ENCODE data around the gene SV2C. TPM values are rescaled to one million over a fixed set of nuclear protein-coding genes. Genes with fewer than 3 reads are reported as not detected.

Gene SV2C
- polyA plus RNA-seq, 3 donors: 0.01 to 0.02 TPM; not detected in 1

GRCh38 chr5:76230711-76231285, 147.6 kb downstream of the SV2C start:
- Histone ChIP-seq H3K9ac (ENCODE audit: insufficient read depth, low read length, poor library complexity, severe bottlenecking) (no peak overlapping the region), H3K36me3 (replicated peaks in 1 of 2; ENCODE audit: control insufficient read depth in 1 of 2, insufficient read depth in 2 of 2, low read length in 2 of 2) (no peaks in the 10 kb centered on the region), H3K4me3 (replicated peaks in 1 of 3; ENCODE audit: low read depth in 2 of 3, low read length in 3 of 3) (no peak overlapping the region), H3K9me3 (replicated peaks in 1 of 2; ENCODE audit: control insufficient read depth in 1 of 2, insufficient read depth in 1 of 2, low read length in 2 of 2) (no peaks in the 10 kb centered on the region), H2AFZ (ENCODE audit: insufficient read depth, low read depth, low read length, poor library complexity, severe bottlenecking) (no peak overlapping the region), H4K20me1 (ENCODE audit: insufficient read depth, low read length) (no peaks in the 10 kb centered on the region), H3K79me2 (ENCODE audit: insufficient read depth, low read length) (no peaks in the 10 kb centered on the region), H3K4me1 (ENCODE audit: control insufficient read depth in 1 of 2, insufficient read depth in 2 of 2, low read length in 2 of 2) (no peaks in the 10 kb centered on the region), H3K27ac (ENCODE audit: low read depth in 1 of 2, low read length in 2 of 2) (no peak overlapping the region), H3K4me2 (replicated peaks; ENCODE audit: extremely low read depth, low read length, poor library complexity, severe bottlenecking) (no peak overlapping the region), H3K27me3 (ENCODE audit: control insufficient read depth in 2 of 2, insufficient read depth in 2 of 2, low read length in 2 of 2) (no peaks in the 10 kb centered on the region)
- Mint-ChIP-seq H3K4me3 (no peak overlapping the region), H3K9me3 (peaks cover 0 to 2% (median 0%) of the 10 kb centered on the region in 7 donors), H3K27me3 (ENCODE audit: low read depth in 3 of 3) (peaks cover 0 to 3% (median 2%) of the 10 kb centered on the region in 3 donors), H3K36me3 (no peaks in the 10 kb centered on the region), H3K27ac (no peak overlapping the region), H3K4me1 (no peaks in the 10 kb centered on the region)
- intact Hi-C loops (cut with micrococcal nuclease): no loop called here
- no peak for DNase-seq
- no peak for TF ChIP-seq CTCF (IDR thresholded peaks at IDR 0.05)
- no CpG with 5 or more reads among the region's 2 CpGs for WGBS (ENCODE audit: insufficient coverage)

DNA sequence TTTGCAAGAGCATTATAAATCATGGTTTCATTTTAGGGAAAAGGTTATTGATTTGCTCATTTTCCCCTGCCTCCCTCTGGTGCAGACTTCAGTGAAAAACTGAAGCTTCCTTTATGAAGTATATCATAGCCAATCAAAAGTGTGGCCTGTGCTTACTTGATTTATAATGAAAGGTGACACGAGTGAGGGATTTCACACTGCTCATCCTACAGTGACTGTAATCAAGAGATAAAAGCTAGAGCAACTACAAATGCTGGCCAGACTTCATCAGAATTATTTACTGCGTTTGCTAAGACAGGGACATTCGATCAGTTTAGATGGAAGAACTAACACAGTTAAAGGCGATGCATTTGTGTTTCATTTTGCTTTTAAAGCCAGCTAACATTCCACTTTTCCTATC, 151.5 kb downstream of the SV2C start:
- H3K27ac ChIP-seq (ENCODE audit: low read depth in 1 of 2, low read length in 2 of 2): no peak overlapping the region
- H3K4me1 Mint-ChIP-seq: no peaks in the 10 kb centered on the region
- H3K27me3 Mint-ChIP-seq (ENCODE audit: low read depth in 3 of 3): peaks cover 0 to 3% (median 0%) of the 10 kb centered on the region in 3 donors
- WGBS (ENCODE audit: insufficient coverage): no CpG with 5 or more reads among the region's 4 CpGs
- no peak for TF ChIP-seq CTCF (IDR thresholded peaks at IDR 0.05)
- no peaks in the 10 kb centered on the region for H3K79me2 ChIP-seq (ENCODE audit: insufficient read depth, low read length)
- H3K36me3 Mint-ChIP-seq: no peaks in the 10 kb centered on the region
- no peak for DNase-seq
- no peaks in the 10 kb centered on the region for H3K27me3 ChIP-seq (ENCODE audit: control insufficient read depth in 2 of 2, insufficient read depth in 2 of 2, low read length in 2 of 2)
- no peaks in the 10 kb centered on the region for H3K9me3 ChIP-seq (replicated peaks in 1 of 2; ENCODE audit: control insufficient read depth in 1 of 2, insufficient read depth in 1 of 2, low read length in 2 of 2)
- H3K4me3 Mint-ChIP-seq: no peak overlapping the region
- peaks cover 0 to 15% (median 8%) of the 10 kb centered on the region in 7 donors for H3K9me3 Mint-ChIP-seq
- no peak overlapping the region for H2AFZ ChIP-seq (ENCODE audit: insufficient read depth, low read depth, low read length, poor library complexity, severe bottlenecking)
- H4K20me1 ChIP-seq (ENCODE audit: insufficient read depth, low read length): no peaks in the 10 kb centered on the region
- H3K4me1 ChIP-seq (ENCODE audit: control insufficient read depth in 1 of 2, insufficient read depth in 2 of 2, low read length in 2 of 2): no peaks in the 10 kb centered on the region
- intact Hi-C loops (cut with micrococcal nuclease): no loop called here
- H3K27ac Mint-ChIP-seq: no peak overlapping the region
- no peak overlapping the region for H3K4me2 ChIP-seq (replicated peaks; ENCODE audit: extremely low read depth, low read length, poor library complexity, severe bottlenecking)
- H3K36me3 ChIP-seq (replicated peaks in 1 of 2; ENCODE audit: control insufficient read depth in 1 of 2, insufficient read depth in 2 of 2, low read length in 2 of 2): no peaks in the 10 kb centered on the region
- no peak overlapping the region for H3K9ac ChIP-seq (ENCODE audit: insufficient read depth, low read length, poor library complexity, severe bottlenecking)
- no peak overlapping the region for H3K4me3 ChIP-seq (replicated peaks in 1 of 3; ENCODE audit: low read depth in 2 of 3, low read length in 3 of 3)

All from CD14-positive monocyte (primary cell).